ENCODE measurements around the gene MTG2.

GRCh38 chr20:62183426-62184142, 756 bp downstream of the MTG2 start:
- TF ChIP-seq POLR2AphosphoS5 (IDR thresholded peaks at IDR 0.05) (no peak), CTCF (IDR thresholded peaks at IDR 0.05; ENCODE audit: poor library complexity, severe bottlenecking) (no peak), MXI1 (conservative IDR thresholded peaks at IDR 0.05; ENCODE audit: poor library complexity, severe bottlenecking) (no peak)

Measured in neural cell (in vitro differentiated cells).